ENCODE data around the gene PMPCA.

DNA sequence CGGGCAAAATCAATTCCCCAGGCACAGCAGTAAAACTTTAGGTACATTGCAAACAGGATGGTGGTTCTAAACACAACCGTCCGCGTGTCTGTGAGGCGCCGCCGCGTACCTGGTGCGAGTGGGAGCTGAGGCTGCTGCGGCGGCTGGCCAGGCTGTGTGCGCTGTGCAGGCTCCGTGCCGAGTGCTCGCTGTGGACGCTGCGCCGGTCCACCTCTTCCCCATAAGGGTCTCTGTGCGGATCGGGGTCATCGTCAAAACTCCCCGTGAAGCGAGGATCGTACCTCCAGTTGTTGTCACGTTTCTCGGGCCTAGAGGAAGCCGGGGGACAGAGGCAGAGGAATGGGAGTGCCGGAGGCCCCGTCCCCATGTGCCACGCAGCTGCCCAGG, 55.7 kb downstream of the PMPCA start:
- TF ChIP-seq, protein P1, sequence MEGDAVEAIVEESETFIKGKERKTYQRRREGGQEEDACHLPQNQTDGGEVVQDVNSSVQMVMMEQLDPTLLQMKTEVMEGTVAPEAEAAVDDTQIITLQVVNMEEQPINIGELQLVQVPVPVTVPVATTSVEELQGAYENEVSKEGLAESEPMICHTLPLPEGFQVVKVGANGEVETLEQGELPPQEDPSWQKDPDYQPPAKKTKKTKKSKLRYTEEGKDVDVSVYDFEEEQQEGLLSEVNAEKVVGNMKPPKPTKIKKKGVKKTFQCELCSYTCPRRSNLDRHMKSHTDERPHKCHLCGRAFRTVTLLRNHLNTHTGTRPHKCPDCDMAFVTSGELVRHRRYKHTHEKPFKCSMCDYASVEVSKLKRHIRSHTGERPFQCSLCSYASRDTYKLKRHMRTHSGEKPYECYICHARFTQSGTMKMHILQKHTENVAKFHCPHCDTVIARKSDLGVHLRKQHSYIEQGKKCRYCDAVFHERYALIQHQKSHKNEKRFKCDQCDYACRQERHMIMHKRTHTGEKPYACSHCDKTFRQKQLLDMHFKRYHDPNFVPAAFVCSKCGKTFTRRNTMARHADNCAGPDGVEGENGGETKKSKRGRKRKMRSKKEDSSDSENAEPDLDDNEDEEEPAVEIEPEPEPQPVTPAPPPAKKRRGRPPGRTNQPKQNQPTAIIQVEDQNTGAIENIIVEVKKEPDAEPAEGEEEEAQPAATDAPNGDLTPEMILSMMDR (IDR thresholded peaks at IDR 0.05): no peak
- TF ChIP-seq, protein P2, sequence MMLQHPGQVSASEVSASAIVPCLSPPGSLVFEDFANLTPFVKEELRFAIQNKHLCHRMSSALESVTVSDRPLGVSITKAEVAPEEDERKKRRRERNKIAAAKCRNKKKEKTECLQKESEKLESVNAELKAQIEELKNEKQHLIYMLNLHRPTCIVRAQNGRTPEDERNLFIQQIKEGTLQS (CRISPR knock-in tag; conservative IDR thresholded peaks at IDR 0.05): no peak
- TF ChIP-seq SP1 (CRISPR knock-in tag; conservative IDR thresholded peaks at IDR 0.05): no peak
- TF ChIP-seq, protein P3, sequence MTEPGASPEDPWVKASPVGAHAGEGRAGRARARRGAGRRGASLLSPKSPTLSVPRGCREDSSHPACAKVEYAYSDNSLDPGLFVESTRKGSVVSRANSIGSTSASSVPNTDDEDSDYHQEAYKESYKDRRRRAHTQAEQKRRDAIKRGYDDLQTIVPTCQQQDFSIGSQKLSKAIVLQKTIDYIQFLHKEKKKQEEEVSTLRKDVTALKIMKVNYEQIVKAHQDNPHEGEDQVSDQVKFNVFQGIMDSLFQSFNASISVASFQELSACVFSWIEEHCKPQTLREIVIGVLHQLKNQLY (CRISPR knock-in tag; IDR thresholded peaks at IDR 0.05): no peak
